Calu3 (cell line): ENCODE measurements around the gene FOXP1. TPM values are rescaled to one million over a fixed set of nuclear protein-coding genes. Genes with fewer than 3 reads are reported as not detected.

Experiments
- BruUV-seq: library from RNA; stranded (reverse); fragments of 400-500 nt; replicated peaks from 2 replicates; lab custom pipeline; 2021; lab: Mats Ljungman, UMichigan
- CTCF ChIA-PET: fragments of 300-600 bp; sonication (Branson Sonifier 250); formaldehyde crosslinking; loops from one replicate; lab custom pipeline; 2022; ENCODE audit warnings: antibody characterized with exemption; lab: Charles Lee
- DNase-seq: peaks from one replicate; pipeline ENCODE4 v3.0.0; 2022
- H3K27ac Mint-ChIP-seq: one replicate; pipeline ENCODE4 v1.8.0; 2022; ENCODE audit warnings: mixed read lengths; ENCODE audit not compliant: unreplicated experiment
- H3K27me3 Mint-ChIP-seq: one replicate; pipeline ENCODE4 v1.8.0; 2022; ENCODE audit warnings: mixed read lengths; ENCODE audit not compliant: unreplicated experiment
- H3K36me3 Mint-ChIP-seq: one replicate; pipeline ENCODE4 v1.8.0; 2022; ENCODE audit warnings: mild to moderate bottlenecking, moderate library complexity, mixed read lengths; ENCODE audit not compliant: insufficient read depth, unreplicated experiment
- H3K4me1 Mint-ChIP-seq: one replicate; pipeline ENCODE4 v1.8.0; 2022; ENCODE audit warnings: mild to moderate bottlenecking, low read depth, mixed read lengths; ENCODE audit not compliant: unreplicated experiment
- H3K4me3 Mint-ChIP-seq: one replicate; pipeline ENCODE4 v1.8.0; 2022; ENCODE audit warnings: mild to moderate bottlenecking, low read depth, moderate library complexity, mixed read lengths; ENCODE audit not compliant: unreplicated experiment
- H3K9me3 Mint-ChIP-seq: one replicate; pipeline ENCODE4 v1.8.0; 2022; ENCODE audit warnings: low read depth, mixed read lengths; ENCODE audit not compliant: unreplicated experiment
- CTCF ChIP-seq: fragments of 200-600 bp; IDR thresholded peaks from one replicate; pipeline ENCODE4 v1.8.0; 2022; ENCODE audit warnings: antibody characterized with exemption; ENCODE audit not compliant: unreplicated experiment
- intact Hi-C: fragments of 100-400 bp; cut with micrococcal nuclease; formaldehyde crosslinking; loops from one replicate; pipeline ENCODE4 v1.10.0; 2022; ENCODE audit not compliant: unreplicated experiment
- total RNA-seq: library from RNA; stranded (reverse); gene quantifications from 2 replicates; pipeline ENCODE4 v1.2.3, GENCODE V29; 2022

The FOXP1 gene
- total RNA-seq, 1 experiment from 2014 or later: 82.8 TPM

GRCh38 chr3:71580636-71581456 lies 2.7 kb downstream of the FOXP1 start:
- H3K27ac Mint-ChIP-seq: peak overlapping the region; percentile 92
- H3K27me3 Mint-ChIP-seq: no peaks in the 10 kb centered on the region
- H3K4me1 Mint-ChIP-seq: peaks cover 13% of the 10 kb centered on the region
- no peaks in the 10 kb centered on the region for H3K9me3 Mint-ChIP-seq
- intact Hi-C loops: loop anchor here (5.0 kb wide), 1 partner anchor 334 kb away; no protein-coding TSS in a partner anchor
- TF ChIP-seq CTCF: no peak
- H3K4me3 Mint-ChIP-seq: peak overlapping the region; percentile 91
- H3K36me3 Mint-ChIP-seq: peaks cover 47% of the 10 kb centered on the region
- CTCF ChIA-PET: interaction anchor here (0.7 kb wide), 2 partner anchors 107 to 446 kb away, joined by 3 read pairs; no protein-coding TSS in a partner anchor
- no TSS peak for BruUV-seq
- DNase-seq: no peak

- no TSS peak for BruUV-seq
- Mint-ChIP-seq H3K4me3 (peak overlapping the region; percentile 91), H3K9me3 (no peaks in the 10 kb centered on the region), H3K36me3 (peaks cover 45% of the 10 kb centered on the region), H3K4me1 (peaks cover 13% of the 10 kb centered on the region), H3K27ac (no peak overlapping the region), H3K27me3 (no peaks in the 10 kb centered on the region)
- CTCF ChIA-PET: interaction anchor here (0.7 kb wide), 2 partner anchors 108 to 445 kb away, joined by 3 read pairs; no protein-coding TSS in a partner anchor
- intact Hi-C loops: loop anchor here (2.0 to 5.0 kb wide), 3 partner anchors 333 to 569 kb away; no protein-coding TSS in a partner anchor
- no peak for DNase-seq
- no peak for TF ChIP-seq CTCF
Observed at GRCh38 chr3:71579935-71580406, 3.6 kb downstream of the FOXP1 start.

- peak overlapping the region; percentile 91 for H3K4me3 Mint-ChIP-seq
- H3K27me3 Mint-ChIP-seq: no peaks in the 10 kb centered on the region
- intact Hi-C loops: loop anchor here (2.0 to 5.0 kb wide), 2 partner anchors 447 to 569 kb away; no protein-coding TSS in a partner anchor
- CTCF ChIA-PET: no interaction called here
- TF ChIP-seq CTCF: no peak
- peaks cover 13% of the 10 kb centered on the region for H3K4me1 Mint-ChIP-seq
- H3K36me3 Mint-ChIP-seq: peaks cover 40% of the 10 kb centered on the region
- no peak for DNase-seq
- no peak overlapping the region for H3K27ac Mint-ChIP-seq
- no TSS peak for BruUV-seq
- H3K9me3 Mint-ChIP-seq: no peaks in the 10 kb centered on the region
Observed at GRCh38 chr3:71579326-71579934, 4.1 kb downstream of the FOXP1 start.

GRCh38 chr3:71578054-71578751 lies 5.3 kb downstream of the FOXP1 start:
- peaks cover 13% of the 10 kb centered on the region for H3K4me1 Mint-ChIP-seq
- CTCF ChIA-PET: no interaction called here

More at GRCh38 chr3:71578054-71578751, 5.3 kb downstream of the FOXP1 start:
- Mint-ChIP-seq H3K4me3 (peak overlapping the region; percentile 8), H3K27ac (peak overlapping the region; percentile 2), H3K9me3 (no peaks in the 10 kb centered on the region), H3K36me3 (peaks cover 28% of the 10 kb centered on the region), H3K27me3 (no peaks in the 10 kb centered on the region)
- BruUV-seq: no TSS peak
- intact Hi-C loops: loop anchor here (2.0 to 5.0 kb wide), 2 partner anchors 446 to 567 kb away; no protein-coding TSS in a partner anchor
- TF ChIP-seq CTCF: no peak
- no peak for DNase-seq
